ENCODE measurements around the gene ZC3H13.
"Not testable (repeated sequence)": the region's sequence is repeated elsewhere in the genome, so short reads cannot be mapped to it uniquely, and the experiment has no call there.

ZC3H13 gene

GRCh38 chr13:46006688-46007452 lies 45.7 kb downstream of the ZC3H13 start:
- DNase-seq (ENCODE audit: low read depth, low spot score) = no peak

GRCh38 chr13:46004491-46004890 lies 48.1 kb downstream of the ZC3H13 start:
- DNase-seq (ENCODE audit: low read depth, low spot score) = no peak

DNA sequence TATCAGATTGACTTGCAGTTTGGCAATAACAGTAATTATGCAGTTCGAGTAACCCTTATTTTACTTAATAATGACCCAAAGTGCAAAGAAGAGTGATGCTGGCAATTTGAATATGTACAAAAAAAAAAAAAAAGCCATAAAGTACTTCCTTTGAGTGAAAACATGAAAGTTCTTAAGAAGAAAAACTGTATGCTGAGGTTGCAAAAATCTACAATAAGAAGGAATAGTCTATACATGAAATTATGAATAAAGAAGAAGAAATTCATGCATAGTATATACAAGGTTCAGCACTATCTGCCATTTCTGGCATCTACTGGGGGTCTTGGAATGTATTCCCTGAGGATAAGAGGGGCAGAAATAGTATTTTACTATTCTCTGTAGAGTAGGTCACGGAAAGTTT lies 55.9 kb downstream of the ZC3H13 start:
- DNase-seq (ENCODE audit: low read depth, low spot score) = no peak

DNA sequence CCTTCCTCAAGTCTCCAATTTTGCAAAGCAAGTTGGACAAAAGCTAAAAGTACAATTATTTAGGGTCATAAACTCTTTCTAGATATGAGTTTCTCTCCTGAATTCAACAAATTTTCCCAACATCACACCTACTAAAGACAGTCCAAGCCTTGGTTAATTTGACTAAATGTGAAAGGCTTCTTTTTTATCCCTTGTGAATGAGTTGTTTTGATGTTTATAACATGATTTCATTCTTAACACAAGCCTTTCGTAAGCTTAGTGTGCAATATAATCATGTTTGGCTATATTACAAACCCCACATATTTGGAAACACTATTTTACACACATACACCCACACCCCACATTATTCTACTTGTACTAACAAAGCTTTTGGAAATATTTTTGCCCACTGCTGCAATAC lies 57.3 kb downstream of the ZC3H13 start:
- DNase-seq (ENCODE audit: low read depth, low spot score) = no peak

GRCh38 chr13:45994752-45995151 lies 57.8 kb downstream of the ZC3H13 start:
- no peak for DNase-seq (ENCODE audit: low read depth, low spot score)

DNA sequence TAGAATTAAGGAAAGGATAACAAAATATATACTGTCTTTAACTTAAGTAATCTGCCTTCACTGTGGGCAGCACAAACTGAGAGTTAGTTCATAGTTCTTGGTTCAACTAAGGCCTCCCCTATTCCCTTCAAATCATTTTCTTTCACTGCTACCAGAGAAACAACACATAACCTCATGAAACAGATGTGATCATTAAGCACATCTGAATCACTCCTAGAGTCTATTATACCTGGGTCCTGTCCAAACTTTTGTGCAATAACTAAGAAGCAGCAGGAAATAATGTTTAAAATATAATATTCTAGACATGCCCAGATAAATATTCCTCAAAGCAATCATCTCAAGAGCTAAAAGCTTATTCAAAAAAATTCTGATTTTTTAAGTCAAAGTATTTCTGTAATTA lies 62.9 kb downstream of the ZC3H13 start:
- DNase-seq (ENCODE audit: low read depth, low spot score) = no peak

DNA sequence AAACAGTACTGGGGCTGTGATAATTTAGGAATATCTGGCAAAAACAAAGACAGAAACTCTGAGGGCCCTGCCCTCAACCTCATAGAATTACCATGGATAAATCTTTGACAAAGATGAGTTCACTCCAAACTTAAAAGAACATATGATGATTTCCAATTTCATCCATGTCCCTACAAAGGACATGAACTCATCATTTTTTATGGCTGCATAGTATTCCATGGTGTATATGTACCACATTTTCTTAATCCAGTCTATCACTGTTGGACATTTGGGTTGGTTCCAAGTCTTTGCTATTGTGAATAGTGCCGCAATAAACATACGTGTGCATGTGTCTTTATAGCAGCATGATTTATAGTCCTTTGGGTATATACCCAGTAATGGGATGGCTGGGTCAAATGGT lies 71.4 kb downstream of the ZC3H13 start:
- not testable (repeated sequence) for DNase-seq (ENCODE audit: low read depth, low spot score)

DNA sequence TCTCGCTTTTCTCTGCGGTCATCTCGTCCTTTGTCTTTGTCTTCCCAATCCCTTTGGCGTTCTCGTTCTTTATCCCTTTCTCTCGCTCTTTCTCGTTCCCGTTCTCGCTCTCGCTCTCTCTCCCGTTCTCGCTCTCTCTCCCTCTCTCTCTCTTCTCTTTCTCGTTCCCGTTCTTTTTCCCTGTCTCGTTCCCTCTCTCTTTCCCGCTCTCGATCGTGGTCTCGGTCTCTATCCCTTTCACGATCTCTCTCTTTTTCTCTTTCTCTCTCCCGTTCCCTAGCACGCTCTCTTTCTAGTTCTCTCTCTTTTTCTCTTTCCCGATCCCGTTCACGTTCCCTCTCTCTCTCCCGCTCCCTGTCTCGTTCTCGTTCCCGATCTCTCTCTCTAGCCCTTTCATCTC lies 77.2 kb downstream of the ZC3H13 start:
- DNase-seq (ENCODE audit: low read depth, low spot score) = no peak

DNA sequence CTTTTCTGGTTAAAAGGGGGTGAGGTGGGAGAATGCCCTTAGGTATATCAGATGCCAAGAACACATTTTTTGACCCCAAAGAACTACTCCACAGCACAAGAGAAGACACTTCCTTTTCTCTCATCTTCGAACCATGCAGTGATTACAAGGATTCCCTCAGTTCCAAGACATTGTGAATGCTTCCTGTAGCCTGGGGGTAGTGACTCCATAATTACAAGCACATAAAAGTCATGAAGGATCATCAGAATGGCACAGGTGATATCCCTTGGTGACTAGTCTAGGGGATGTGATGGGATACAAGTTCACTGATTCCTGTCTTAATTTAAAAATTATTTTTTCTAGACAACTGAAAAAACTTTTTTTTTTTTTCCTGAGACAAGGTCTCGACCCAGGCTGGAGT lies 78.0 kb downstream of the ZC3H13 start:
- DNase-seq (ENCODE audit: low read depth, low spot score) = no peak

DNA sequence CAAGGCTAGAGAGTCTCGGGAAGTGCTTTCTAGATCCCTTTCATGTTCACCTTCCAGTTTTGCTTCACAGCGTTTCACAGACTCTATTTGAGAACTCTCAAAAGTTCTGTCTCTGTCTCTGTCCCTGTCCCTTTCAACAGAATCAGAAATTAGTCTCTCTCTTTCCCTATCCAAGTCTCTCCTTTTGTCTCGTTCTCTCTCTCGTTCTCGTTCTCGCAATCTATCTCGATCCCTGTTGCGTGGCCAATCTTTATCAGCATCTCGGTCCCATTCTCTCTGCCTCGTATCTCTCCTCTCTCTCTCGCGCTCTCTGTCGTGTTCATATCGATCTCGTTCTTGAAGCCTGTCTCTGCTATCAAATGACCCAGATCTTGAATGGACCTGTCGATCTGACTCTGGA lies 85.0 kb downstream of the ZC3H13 start:
- DNase-seq (ENCODE audit: low read depth, low spot score) = no peak

DNA sequence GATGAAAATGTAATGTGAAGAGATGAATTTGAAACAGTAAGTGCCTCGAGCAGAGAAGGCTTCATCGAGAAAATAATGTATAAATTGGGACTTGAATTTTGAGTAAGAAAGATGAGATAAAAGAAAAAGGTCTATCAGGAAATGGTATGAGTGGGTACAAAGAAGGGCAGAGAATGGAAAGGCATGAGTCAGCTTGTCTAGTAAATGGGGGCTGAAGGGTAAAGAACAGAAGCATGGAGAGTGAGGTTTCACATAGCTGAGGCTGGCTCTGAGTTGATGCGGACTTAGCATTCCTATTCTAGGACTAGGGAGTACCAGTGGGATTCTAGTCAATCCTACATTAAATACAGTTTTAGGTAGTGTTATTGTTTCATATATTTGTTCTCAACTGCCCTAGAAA lies 85.8 kb downstream of the ZC3H13 start:
- DNase-seq (ENCODE audit: low read depth, low spot score) = no peak

- no peak for DNase-seq (ENCODE audit: low read depth, low spot score)
Observed at GRCh38 chr13:45961468-45961867, 91.1 kb downstream of the ZC3H13 start.

GRCh38 chr13:45954836-45955800 lies 97.4 kb downstream of the ZC3H13 start:
- no peak for DNase-seq (ENCODE audit: low read depth, low spot score)

GRCh38 chr13:45953082-45953481 lies 99.5 kb downstream of the ZC3H13 start:
- DNase-seq (ENCODE audit: low read depth, low spot score) = no peak

DNA sequence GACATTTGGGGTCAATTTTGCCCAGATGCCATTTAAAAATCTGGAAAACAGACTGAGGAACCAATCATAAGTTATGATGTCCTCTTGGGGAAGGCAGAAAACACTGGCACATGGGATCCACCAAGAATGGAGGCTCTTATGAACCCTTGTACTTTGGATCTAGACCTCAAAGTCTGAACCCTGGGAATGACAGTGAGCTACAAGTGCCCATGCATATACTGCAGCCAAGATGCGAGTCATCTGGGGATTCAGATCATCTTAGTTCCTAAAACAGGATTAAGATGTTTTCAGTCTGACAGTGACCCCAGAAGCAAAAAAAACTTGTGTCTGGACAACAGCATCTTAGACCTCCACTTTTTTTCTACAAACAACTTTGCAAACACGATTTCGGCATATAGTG lies 100.8 kb downstream of the ZC3H13 start:
- DNase-seq (ENCODE audit: low read depth, low spot score) = no peak

- no peak for DNase-seq (ENCODE audit: low read depth, low spot score)
Observed at GRCh38 chr13:45951166-45951565, 101.4 kb downstream of the ZC3H13 start.

GRCh38 chr13:45950386-45951000 lies 102.1 kb downstream of the ZC3H13 start:
- no peak for DNase-seq (ENCODE audit: low read depth, low spot score)

DNA sequence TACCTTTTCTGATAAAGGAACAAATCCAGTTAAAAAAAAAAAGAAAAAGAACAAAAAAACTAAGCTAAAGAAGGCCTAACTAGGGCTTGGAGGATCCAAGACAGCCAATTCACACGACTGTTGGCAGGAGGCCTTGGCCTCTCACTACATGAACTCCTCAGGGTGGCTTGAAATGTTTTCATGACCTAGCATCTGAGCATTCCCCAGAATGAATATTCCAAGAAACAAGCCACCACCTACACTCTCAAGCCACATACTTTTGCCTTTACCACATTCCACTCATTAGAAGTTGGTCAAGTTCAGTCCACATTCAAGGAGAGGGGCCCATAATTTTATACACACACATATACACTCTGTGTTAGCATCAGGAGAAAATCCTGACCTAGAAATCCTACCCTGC lies 103.4 kb downstream of the ZC3H13 start:
- no peak for DNase-seq (ENCODE audit: low read depth, low spot score)

DNA sequence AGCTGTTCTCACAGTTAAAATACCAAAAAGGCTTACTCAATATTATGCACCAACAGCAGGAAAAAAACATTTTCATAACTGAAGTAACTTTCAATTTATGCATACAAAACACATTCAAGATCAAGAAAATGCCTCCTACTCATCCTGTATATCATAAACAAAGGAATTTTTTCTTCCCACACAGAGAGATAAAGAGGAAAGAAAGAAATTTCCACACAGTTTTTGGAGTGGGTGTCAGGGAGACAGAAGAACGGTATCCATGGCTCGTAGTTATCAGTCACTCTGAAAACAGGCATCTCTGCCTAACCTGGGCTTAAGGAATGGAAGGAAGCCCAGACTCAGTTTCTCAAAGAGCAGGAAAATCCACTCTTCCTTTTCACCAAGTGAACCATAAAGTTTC lies 108.6 kb downstream of the ZC3H13 start:
- no peak for DNase-seq (ENCODE audit: low read depth, low spot score)

DNA sequence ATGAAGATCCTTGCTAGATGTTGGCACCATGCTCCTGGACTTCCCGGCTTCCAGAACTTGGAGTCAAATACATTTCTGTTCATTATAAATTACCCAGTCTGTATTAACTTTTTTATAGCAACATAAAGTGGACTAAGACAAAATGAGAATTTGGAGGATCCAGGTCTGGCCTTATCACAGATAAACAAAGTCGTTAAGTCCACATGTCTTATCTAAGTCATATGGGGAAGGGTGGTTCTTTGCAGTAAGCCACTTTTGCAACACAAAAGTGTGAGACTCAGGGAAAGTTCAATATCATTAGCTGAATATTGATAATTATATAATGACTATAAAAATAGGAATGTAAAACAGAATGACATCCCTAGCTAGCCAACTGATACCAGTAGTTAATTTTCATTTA lies 109.4 kb downstream of the ZC3H13 start:
- no peak for DNase-seq (ENCODE audit: low read depth, low spot score)

GRCh38 chr13:45941261-45941660 lies 111.3 kb downstream of the ZC3H13 start:
- no peak for DNase-seq (ENCODE audit: low read depth, low spot score)

GRCh38 chr13:45940061-45940460 lies 112.5 kb downstream of the ZC3H13 start:
- DNase-seq (ENCODE audit: low read depth, low spot score) = no peak
